ENCODE data around the gene ISG20.

Gene ISG20

DNA sequence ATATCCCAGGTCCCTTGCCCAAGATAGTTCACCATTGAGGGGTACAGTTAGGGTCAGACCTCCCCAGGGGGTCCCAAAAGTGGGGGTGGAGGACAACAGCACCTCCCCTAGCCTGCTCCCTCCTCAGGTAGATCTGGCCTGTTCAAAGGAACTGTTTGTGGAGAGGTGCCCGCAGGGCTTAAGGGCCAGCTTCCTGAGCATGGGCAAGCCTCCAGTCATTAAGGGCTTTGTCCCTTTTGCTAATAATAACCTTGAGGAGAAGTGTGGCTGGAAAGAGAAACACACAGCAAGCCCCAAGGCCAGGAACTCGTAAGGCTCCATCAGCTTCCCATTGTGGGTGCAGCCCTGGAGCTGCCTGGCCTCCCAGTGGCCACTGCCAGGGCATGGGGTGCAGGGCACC, 47.4 kb downstream of the ISG20 start:
- no peak overlapping the region for H2AFZ ChIP-seq (ENCODE audit: low read depth, low read length)
- H3K9me3 ChIP-seq (ENCODE audit: insufficient read depth, low read length): 0 out of 2 replicates have a peak, but pooled peaks cover 9% of the 10 kb centered on the region
- peaks cover 17% of the 10 kb centered on the region for H3K4me1 ChIP-seq (ENCODE audit: low read length)
- H3K27ac ChIP-seq (ENCODE audit: low read length): no peak overlapping the region
- H4K20me1 ChIP-seq (ENCODE audit: insufficient read depth, low read length): no peaks in the 10 kb centered on the region
- H3K4me2 ChIP-seq (ENCODE audit: low read length): no peak overlapping the region
- no peak overlapping the region for H3K9ac ChIP-seq (ENCODE audit: low read length)
- TF ChIP-seq, protein P1, sequence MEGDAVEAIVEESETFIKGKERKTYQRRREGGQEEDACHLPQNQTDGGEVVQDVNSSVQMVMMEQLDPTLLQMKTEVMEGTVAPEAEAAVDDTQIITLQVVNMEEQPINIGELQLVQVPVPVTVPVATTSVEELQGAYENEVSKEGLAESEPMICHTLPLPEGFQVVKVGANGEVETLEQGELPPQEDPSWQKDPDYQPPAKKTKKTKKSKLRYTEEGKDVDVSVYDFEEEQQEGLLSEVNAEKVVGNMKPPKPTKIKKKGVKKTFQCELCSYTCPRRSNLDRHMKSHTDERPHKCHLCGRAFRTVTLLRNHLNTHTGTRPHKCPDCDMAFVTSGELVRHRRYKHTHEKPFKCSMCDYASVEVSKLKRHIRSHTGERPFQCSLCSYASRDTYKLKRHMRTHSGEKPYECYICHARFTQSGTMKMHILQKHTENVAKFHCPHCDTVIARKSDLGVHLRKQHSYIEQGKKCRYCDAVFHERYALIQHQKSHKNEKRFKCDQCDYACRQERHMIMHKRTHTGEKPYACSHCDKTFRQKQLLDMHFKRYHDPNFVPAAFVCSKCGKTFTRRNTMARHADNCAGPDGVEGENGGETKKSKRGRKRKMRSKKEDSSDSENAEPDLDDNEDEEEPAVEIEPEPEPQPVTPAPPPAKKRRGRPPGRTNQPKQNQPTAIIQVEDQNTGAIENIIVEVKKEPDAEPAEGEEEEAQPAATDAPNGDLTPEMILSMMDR (IDR thresholded peaks at IDR 0.05; ENCODE audit: low read depth, low read length): no peak
- no peak for TF ChIP-seq EZH2phosphoT487 (IDR thresholded peaks at IDR 0.05; ENCODE audit: low read depth)
- H3K27me3 ChIP-seq (ENCODE audit: low read depth, low read length): peaks cover 8% of the 10 kb centered on the region; the same call in 1 of the 2 replicates
- H3K36me3 ChIP-seq (replicated peaks; ENCODE audit: low read depth, low read length): peaks cover 3% of the 10 kb centered on the region
- no peaks in the 10 kb centered on the region for H3K79me2 ChIP-seq (ENCODE audit: low read length)
- H3K4me3 ChIP-seq (ENCODE audit: low read length): no peak overlapping the region

DNA sequence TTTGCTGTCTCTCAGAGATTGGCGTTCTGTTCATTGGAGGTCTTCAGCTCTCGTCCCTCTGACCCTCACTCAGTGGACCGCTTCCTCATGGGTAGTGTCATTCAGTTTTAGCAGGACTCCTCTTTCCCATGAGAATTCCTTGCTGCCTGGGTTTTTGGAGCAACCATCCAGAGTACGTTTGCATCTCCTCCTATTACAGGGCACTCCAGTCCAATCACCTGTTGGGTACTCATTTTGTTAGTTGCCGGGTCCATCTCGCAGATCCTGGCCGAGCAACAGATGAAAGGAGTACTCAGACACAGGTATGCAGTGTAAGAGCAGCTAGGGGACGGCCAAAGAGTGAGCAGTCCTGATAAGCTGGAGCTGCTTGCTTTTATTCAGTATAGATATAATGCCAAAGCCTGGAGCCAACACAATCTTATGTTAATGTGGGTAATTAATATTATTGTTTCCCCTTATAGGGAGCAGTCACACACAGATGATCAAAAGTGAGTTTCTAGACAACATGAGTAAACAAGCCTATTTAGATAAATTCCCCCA, 49.6 kb downstream of the ISG20 start:
- TF ChIP-seq, protein P1 (IDR thresholded peaks at IDR 0.05; ENCODE audit: low read depth, low read length): no peak
- no peak for TF ChIP-seq EZH2phosphoT487 (IDR thresholded peaks at IDR 0.05; ENCODE audit: low read depth)
- H3K9ac ChIP-seq (ENCODE audit: low read length): no peak overlapping the region

DNA sequence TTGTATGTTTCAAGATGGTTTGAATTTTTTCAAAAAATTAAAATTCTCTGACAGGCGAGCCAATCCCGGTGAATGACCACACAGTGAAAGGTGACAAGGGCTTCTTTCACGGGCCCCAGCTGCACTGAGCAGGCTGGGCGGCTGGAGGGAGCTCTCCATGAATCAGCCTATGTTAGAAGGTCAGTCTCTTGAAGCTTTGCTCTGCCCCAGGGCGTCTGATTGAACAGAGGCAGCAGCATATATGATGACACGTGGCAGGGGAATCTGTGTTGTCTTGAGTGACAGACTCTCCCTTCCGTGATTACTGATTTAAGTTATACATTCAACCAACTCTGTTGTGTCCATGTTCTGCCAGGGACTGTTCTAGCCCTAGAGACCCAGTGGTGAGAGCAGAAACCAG, 51.5 kb downstream of the ISG20 start:
- H3K79me2 ChIP-seq (ENCODE audit: low read length): no peaks in the 10 kb centered on the region
- H3K27me3 ChIP-seq (ENCODE audit: low read depth, low read length): peaks cover 20% of the 10 kb centered on the region
- no peak overlapping the region for H3K4me2 ChIP-seq (ENCODE audit: low read length)
- 0 out of 2 replicates have a peak, but pooled peaks cover 9% of the 10 kb centered on the region for H3K9me3 ChIP-seq (ENCODE audit: insufficient read depth, low read length)
- no peaks in the 10 kb centered on the region for H3K4me1 ChIP-seq (ENCODE audit: low read length)
- no peak overlapping the region for H3K27ac ChIP-seq (ENCODE audit: low read length)
- no peak overlapping the region for H2AFZ ChIP-seq (ENCODE audit: low read depth, low read length)
- no peak overlapping the region for H3K9ac ChIP-seq (ENCODE audit: low read length)
- H3K36me3 ChIP-seq (replicated peaks; ENCODE audit: low read depth, low read length): peaks cover 3% of the 10 kb centered on the region
- no peak overlapping the region for H3K4me3 ChIP-seq (ENCODE audit: low read length)
- H4K20me1 ChIP-seq (ENCODE audit: insufficient read depth, low read length): no peaks in the 10 kb centered on the region
- TF ChIP-seq, protein P1 (IDR thresholded peaks at IDR 0.05; ENCODE audit: low read depth, low read length): no peak
- TF ChIP-seq EZH2phosphoT487 (IDR thresholded peaks at IDR 0.05; ENCODE audit: low read depth): no peak

More for the DNA sequence above, 49.6 kb downstream of the ISG20 start:
- Histone ChIP-seq H3K27me3 (ENCODE audit: low read depth, low read length) (peaks cover 13% of the 10 kb centered on the region), H4K20me1 (ENCODE audit: insufficient read depth, low read length) (no peaks in the 10 kb centered on the region), H3K4me3 (ENCODE audit: low read length) (no peak overlapping the region), H3K4me2 (ENCODE audit: low read length) (no peak overlapping the region), H3K9me3 (ENCODE audit: insufficient read depth, low read length) (0 out of 2 replicates have a peak, but pooled peaks cover 9% of the 10 kb centered on the region), H3K27ac (ENCODE audit: low read length) (no peak overlapping the region), H3K4me1 (ENCODE audit: low read length) (peaks cover 10% of the 10 kb centered on the region), H3K36me3 (replicated peaks; ENCODE audit: low read depth, low read length) (peaks cover 3% of the 10 kb centered on the region), H3K79me2 (ENCODE audit: low read length) (no peaks in the 10 kb centered on the region), H2AFZ (ENCODE audit: low read depth, low read length) (no peak overlapping the region)

DNA sequence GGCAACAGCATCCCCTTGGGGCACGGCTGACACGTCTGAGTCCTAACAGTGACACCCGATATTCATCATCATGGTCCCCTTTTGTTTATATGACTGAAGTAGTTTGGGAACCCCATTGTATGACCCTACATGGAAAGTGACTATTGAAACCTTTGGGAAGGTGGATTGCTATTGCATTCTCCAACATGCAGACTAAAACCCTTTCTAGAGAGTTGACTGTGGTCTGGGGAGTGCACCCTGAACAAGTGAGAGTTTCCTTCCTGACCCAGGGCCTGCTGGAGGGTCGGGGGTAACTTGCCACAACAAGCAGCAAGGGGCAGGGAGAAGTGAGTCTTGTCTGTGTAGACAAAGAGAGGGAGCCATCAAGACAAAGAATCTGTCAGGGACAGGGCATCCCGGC, 54.4 kb downstream of the ISG20 start:
- Histone ChIP-seq H3K4me2 (ENCODE audit: low read length) (no peak overlapping the region), H3K9me3 (ENCODE audit: insufficient read depth, low read length) (0 out of 2 replicates have a peak, but pooled peaks cover 5% of the 10 kb centered on the region), H4K20me1 (ENCODE audit: insufficient read depth, low read length) (no peaks in the 10 kb centered on the region), H3K4me1 (ENCODE audit: low read length) (no peaks in the 10 kb centered on the region), H3K36me3 (replicated peaks; ENCODE audit: low read depth, low read length) (peaks cover 3% of the 10 kb centered on the region), H3K4me3 (ENCODE audit: low read length) (no peak overlapping the region), H3K9ac (ENCODE audit: low read length) (no peak overlapping the region), H3K27ac (ENCODE audit: low read length) (no peak overlapping the region), H3K79me2 (ENCODE audit: low read length) (no peaks in the 10 kb centered on the region), H3K27me3 (ENCODE audit: low read depth, low read length) (peaks cover 25% of the 10 kb centered on the region), H2AFZ (ENCODE audit: low read depth, low read length) (no peak overlapping the region)
- TF ChIP-seq, protein P1 (IDR thresholded peaks at IDR 0.05; ENCODE audit: low read depth, low read length): no peak
- TF ChIP-seq EZH2phosphoT487 (IDR thresholded peaks at IDR 0.05; ENCODE audit: low read depth): no peak
